HepG2 (cell line): ENCODE results near the gene NKAIN4. TPM values are rescaled to one million over a fixed set of nuclear protein-coding genes. Genes with fewer than 3 reads are reported as not detected.

Experiments used
- PHF21A ChIP-seq: sonication (generic); formaldehyde crosslinking; IDR thresholded peaks from 2 replicates; pipeline ENCODE4 v1.5.0; 2020; ENCODE audit warnings: mild to moderate bottlenecking, missing genetic modification reagents
- POGZ ChIP-seq: sonication (generic); formaldehyde crosslinking; IDR thresholded peaks from 2 replicates; pipeline ENCODE4 v1.4.0; 2020; ENCODE audit warnings: mild to moderate bottlenecking, missing genetic modification reagents
- ZFAT ChIP-seq: sonication (generic); formaldehyde crosslinking; conservative IDR thresholded peaks from 2 replicates; pipeline ENCODE4 v1.8.1; 2023; ENCODE audit warnings: missing genetic modification reagents, inconsistent platforms
- ZNF205 ChIP-seq: IDR thresholded peaks from 2 replicates; pipeline ENCODE4 v1.6.1; 2018; ENCODE audit warnings: missing biosample characterization, missing genetic modification reagents
- ZNF547 ChIP-seq: sonication (generic); formaldehyde crosslinking; IDR thresholded peaks from 2 replicates; pipeline ENCODE4 v1.5.1; 2020; ENCODE audit warnings: mild to moderate bottlenecking, missing genetic modification reagents
- polyA plus RNA-seq, 8 experiments: library from polyadenylated mRNA; depleted of rRNA in 3 of 8; stranded (reverse) in 7 of 8; unstranded in 1 of 8; fragments of >200 nt; fragmentation: Illumina TruSeq in 4 of 8; extraction: Trizol in 4 of 8; gene quantifications; 2 replicates each; pipeline versions ENCODE4 v1.2.1 to v1.2.3, GENCODE V29; 2011 to 2016; ENCODE audit warnings: low read depth in 4 of 8, missing spikeins in 1 of 8, mixed read lengths in 1 of 8; ENCODE audit not compliant: insufficient read depth in 1 of 8
- total RNA-seq, 5 experiments: library from RNA; depleted of rRNA; stranded (reverse); fragments of >200 nt; fragmentation: Illumina TruSeq; extraction: Trizol; gene quantifications; 2 replicates each; pipeline ENCODE4 v1.2.3, GENCODE V29; 2016; ENCODE audit warnings: low read depth in 1 of 5
- TF ChIP-seq, protein P1 (sequence below): sonication (generic); formaldehyde crosslinking; IDR thresholded peaks from 2 replicates; pipeline ENCODE4 v1.5.0; 2020; ENCODE audit warnings: missing genetic modification reagents, mild to moderate bottlenecking, borderline replicate concordance
- TF ChIP-seq, protein P2 (sequence below): sonication (generic); formaldehyde crosslinking; IDR thresholded peaks from 2 replicates; pipeline ENCODE4 v1.5.1; 2020; ENCODE audit warnings: missing genetic modification reagents, mild to moderate bottlenecking, borderline replicate concordance
- TF ChIP-seq, protein P3 (sequence below): sonication (generic); formaldehyde crosslinking; IDR thresholded peaks from 2 replicates; pipeline ENCODE4 v1.5.1; 2020; ENCODE audit warnings: mild to moderate bottlenecking, missing genetic modification reagents, borderline replicate concordance
- TF ChIP-seq, protein P4 (sequence below): sonication (generic); formaldehyde crosslinking; IDR thresholded peaks from 2 replicates; pipeline ENCODE4 v1.5.1; 2020; ENCODE audit warnings: missing genetic modification reagents, mild to moderate bottlenecking, borderline replicate concordance
- TF ChIP-seq, protein P5 (sequence below), 2 experiments: sonication (generic) in 1 of 2; formaldehyde crosslinking in 1 of 2; IDR thresholded peaks; 2 replicates each; pipeline versions ENCODE4 v1.5.1 to v1.6.1; 2011 to 2020; ENCODE audit warnings: borderline replicate concordance in 1 of 2, low read depth in 1 of 2, low read length in 1 of 2, mild to moderate bottlenecking in 1 of 2, missing genetic modification reagents in 1 of 2, moderate library complexity in 1 of 2
- TF ChIP-seq, protein P6 (sequence below): sonication (generic); formaldehyde crosslinking; IDR thresholded peaks from 2 replicates; pipeline ENCODE4 v1.5.0; 2020; ENCODE audit warnings: mild to moderate bottlenecking, missing genetic modification reagents

Gene NKAIN4
- total and polyA plus RNA-seq, 2 of the 13 experiments (the other 11 are each of a cell fraction or from before 2014, with no cell fraction given) = not detected

DNA sequence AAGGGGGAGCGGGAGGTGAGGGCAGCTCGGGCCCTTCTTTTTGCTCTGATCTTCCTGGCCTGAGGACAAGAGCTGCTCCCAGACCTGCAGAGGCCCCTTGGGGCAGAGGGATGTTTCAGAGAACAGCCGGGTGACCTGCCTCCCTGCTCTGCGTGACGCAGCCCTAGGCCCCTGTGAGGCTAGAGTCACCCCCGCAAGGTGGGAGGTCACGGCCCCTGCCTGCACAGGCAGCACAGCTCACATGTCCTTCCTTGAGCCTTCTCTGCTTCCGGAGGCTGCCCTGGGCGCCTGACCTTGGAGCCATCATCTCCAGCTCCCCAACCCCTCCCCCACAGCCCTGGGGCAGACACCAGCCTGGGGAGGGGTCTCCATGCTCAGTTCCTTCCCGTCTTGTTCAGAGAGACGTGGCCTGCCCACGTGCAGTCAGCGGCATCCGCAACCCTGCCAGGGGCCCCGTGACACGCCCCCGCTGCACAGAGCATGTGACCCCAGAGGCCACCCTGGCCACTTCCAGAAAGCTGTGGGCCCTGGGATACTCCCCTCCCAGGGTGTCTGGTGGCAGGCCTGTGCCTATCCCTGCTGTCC, 18.8 kb downstream of the NKAIN4 start, which contains the start of gene BIRC7 (continued):
- TF ChIP-seq, protein P1, sequence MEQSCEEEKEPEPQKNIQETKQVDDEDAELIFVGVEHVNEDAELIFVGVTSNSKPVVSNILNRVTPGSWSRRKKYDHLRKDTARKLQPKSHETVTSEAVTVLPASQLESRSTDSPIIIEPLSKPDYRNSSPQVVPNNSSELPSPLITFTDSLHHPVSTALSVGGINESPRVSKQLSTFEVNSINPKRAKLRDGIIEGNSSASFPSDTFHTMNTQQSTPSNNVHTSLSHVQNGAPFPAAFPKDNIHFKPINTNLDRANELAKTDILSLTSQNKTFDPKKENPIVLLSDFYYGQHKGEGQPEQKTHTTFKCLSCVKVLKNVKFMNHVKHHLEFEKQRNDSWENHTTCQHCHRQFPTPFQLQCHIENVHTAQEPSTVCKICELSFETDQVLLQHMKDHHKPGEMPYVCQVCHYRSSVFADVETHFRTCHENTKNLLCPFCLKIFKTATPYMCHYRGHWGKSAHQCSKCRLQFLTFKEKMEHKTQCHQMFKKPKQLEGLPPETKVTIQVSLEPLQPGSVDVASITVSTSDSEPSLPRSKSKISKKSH = 0 out of 2 replicates have a peak, but pooled peaks have one; percentile 18
- TF ChIP-seq ZNF205 (CRISPR knock-in tag) (no peak), ZFAT (no peak), PHF21A (CRISPR knock-in tag) (no peak), ZNF547 (CRISPR knock-in tag) (no peak), POGZ (CRISPR knock-in tag) (peak; percentile 22; the same call in 1 of the 2 replicates)
- TF ChIP-seq, protein P2, sequence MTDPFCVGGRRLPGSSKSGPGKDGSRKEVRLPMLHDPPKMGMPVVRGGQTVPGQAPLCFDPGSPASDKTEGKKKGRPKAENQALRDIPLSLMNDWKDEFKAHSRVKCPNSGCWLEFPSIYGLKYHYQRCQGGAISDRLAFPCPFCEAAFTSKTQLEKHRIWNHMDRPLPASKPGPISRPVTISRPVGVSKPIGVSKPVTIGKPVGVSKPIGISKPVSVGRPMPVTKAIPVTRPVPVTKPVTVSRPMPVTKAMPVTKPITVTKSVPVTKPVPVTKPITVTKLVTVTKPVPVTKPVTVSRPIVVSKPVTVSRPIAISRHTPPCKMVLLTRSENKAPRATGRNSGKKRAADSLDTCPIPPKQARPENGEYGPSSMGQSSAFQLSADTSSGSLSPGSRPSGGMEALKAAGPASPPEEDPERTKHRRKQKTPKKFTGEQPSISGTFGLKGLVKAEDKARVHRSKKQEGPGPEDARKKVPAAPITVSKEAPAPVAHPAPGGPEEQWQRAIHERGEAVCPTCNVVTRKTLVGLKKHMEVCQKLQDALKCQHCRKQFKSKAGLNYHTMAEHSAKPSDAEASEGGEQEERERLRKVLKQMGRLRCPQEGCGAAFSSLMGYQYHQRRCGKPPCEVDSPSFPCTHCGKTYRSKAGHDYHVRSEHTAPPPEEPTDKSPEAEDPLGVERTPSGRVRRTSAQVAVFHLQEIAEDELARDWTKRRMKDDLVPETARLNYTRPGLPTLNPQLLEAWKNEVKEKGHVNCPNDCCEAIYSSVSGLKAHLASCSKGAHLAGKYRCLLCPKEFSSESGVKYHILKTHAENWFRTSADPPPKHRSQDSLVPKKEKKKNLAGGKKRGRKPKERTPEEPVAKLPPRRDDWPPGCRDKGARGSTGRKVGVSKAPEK (CRISPR knock-in tag) = no peak; the same call in 1 of the 2 replicates
- TF ChIP-seq, protein P3, sequence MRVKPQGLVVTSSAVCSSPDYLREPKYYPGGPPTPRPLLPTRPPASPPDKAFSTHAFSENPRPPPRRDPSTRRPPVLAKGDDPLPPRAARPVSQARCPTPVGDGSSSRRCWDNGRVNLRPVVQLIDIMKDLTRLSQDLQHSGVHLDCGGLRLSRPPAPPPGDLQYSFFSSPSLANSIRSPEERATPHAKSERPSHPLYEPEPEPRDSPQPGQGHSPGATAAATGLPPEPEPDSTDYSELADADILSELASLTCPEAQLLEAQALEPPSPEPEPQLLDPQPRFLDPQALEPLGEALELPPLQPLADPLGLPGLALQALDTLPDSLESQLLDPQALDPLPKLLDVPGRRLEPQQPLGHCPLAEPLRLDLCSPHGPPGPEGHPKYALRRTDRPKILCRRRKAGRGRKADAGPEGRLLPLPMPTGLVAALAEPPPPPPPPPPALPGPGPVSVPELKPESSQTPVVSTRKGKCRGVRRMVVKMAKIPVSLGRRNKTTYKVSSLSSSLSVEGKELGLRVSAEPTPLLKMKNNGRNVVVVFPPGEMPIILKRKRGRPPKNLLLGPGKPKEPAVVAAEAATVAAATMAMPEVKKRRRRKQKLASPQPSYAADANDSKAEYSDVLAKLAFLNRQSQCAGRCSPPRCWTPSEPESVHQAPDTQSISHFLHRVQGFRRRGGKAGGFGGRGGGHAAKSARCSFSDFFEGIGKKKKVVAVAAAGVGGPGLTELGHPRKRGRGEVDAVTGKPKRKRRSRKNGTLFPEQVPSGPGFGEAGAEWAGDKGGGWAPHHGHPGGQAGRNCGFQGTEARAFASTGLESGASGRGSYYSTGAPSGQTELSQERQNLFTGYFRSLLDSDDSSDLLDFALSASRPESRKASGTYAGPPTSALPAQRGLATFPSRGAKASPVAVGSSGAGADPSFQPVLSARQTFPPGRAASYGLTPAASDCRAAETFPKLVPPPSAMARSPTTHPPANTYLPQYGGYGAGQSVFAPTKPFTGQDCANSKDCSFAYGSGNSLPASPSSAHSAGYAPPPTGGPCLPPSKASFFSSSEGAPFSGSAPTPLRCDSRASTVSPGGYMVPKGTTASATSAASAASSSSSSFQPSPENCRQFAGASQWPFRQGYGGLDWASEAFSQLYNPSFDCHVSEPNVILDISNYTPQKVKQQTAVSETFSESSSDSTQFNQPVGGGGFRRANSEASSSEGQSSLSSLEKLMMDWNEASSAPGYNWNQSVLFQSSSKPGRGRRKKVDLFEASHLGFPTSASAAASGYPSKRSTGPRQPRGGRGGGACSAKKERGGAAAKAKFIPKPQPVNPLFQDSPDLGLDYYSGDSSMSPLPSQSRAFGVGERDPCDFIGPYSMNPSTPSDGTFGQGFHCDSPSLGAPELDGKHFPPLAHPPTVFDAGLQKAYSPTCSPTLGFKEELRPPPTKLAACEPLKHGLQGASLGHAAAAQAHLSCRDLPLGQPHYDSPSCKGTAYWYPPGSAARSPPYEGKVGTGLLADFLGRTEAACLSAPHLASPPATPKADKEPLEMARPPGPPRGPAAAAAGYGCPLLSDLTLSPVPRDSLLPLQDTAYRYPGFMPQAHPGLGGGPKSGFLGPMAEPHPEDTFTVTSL (CRISPR knock-in tag) = no peak
- TF ChIP-seq, protein P4, sequence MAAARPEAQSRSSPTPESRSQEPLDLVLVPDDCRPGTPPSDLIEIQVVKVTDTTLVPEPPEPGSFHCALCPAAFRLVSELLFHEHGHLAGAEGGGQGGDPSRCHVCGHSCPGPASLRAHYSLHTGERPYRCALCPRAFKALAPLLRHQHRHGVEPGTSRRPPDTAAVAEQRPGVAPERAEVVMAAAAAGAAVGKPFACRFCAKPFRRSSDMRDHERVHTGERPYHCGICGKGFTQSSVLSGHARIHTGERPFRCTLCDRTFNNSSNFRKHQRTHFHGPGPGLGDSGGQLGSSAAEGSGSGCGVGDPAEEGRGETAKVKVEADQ (CRISPR knock-in tag) = no peak
- TF ChIP-seq, protein P5, sequence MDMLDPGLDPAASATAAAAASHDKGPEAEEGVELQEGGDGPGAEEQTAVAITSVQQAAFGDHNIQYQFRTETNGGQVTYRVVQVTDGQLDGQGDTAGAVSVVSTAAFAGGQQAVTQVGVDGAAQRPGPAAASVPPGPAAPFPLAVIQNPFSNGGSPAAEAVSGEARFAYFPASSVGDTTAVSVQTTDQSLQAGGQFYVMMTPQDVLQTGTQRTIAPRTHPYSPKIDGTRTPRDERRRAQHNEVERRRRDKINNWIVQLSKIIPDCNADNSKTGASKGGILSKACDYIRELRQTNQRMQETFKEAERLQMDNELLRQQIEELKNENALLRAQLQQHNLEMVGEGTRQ (IDR thresholded peaks at IDR 0.05; ENCODE audit: low read depth, low read length) = peak; percentile 68; the same call in 1 of the 2 replicates
- TF ChIP-seq, protein P5 (CRISPR knock-in tag; IDR thresholded peaks at IDR 0.05; ENCODE audit: borderline replicate concordance) = peak; percentile 66; the same call in 1 of the 2 replicates
- TF ChIP-seq, protein P6, sequence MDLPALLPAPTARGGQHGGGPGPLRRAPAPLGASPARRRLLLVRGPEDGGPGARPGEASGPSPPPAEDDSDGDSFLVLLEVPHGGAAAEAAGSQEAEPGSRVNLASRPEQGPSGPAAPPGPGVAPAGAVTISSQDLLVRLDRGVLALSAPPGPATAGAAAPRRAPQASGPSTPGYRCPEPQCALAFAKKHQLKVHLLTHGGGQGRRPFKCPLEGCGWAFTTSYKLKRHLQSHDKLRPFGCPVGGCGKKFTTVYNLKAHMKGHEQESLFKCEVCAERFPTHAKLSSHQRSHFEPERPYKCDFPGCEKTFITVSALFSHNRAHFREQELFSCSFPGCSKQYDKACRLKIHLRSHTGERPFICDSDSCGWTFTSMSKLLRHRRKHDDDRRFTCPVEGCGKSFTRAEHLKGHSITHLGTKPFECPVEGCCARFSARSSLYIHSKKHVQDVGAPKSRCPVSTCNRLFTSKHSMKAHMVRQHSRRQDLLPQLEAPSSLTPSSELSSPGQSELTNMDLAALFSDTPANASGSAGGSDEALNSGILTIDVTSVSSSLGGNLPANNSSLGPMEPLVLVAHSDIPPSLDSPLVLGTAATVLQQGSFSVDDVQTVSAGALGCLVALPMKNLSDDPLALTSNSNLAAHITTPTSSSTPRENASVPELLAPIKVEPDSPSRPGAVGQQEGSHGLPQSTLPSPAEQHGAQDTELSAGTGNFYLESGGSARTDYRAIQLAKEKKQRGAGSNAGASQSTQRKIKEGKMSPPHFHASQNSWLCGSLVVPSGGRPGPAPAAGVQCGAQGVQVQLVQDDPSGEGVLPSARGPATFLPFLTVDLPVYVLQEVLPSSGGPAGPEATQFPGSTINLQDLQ (CRISPR knock-in tag) = no peak
